HepG2 (cell line): ENCODE measurements around the gene NUTF2. TPM values are rescaled to one million over a fixed set of nuclear protein-coding genes. Genes with fewer than 3 reads are reported as not detected.
A peak's percentile ranks its signal among the peaks of the same experiment; 100 is the strongest.

Experiments used
- ARID2 ChIP-seq: sonication (generic); formaldehyde crosslinking; IDR thresholded peaks from 2 replicates; pipeline ENCODE4 v1.8.1; 2022; ENCODE audit warnings: mild to moderate bottlenecking, missing genetic modification reagents, borderline replicate concordance
- HNRNPH1 ChIP-seq: fragments of 200-400 bp; formaldehyde crosslinking; optimal IDR thresholded peaks from 2 replicates; pipeline ENCODE3; 2017; ENCODE audit warnings: mild to moderate bottlenecking, low read depth, low read length
- HNRNPK ChIP-seq: fragments of 200-400 bp; formaldehyde crosslinking; IDR thresholded peaks from 2 replicates; pipeline ENCODE4 v1.6.1; 2018; ENCODE audit warnings: low read length, low read depth, moderate library complexity, mild to moderate bottlenecking; ENCODE audit not compliant: poor library complexity, severe bottlenecking
- HOXA5 ChIP-seq: sonication (generic); formaldehyde crosslinking; IDR thresholded peaks from 2 replicates; pipeline ENCODE4 v1.4.0; 2020; ENCODE audit warnings: missing genetic modification reagents
- IKZF4 ChIP-seq: sonication (generic); formaldehyde crosslinking; IDR thresholded peaks from 2 replicates; pipeline ENCODE4 v1.5.1; 2020; ENCODE audit warnings: borderline replicate concordance, mild to moderate bottlenecking, low read depth, missing genetic modification reagents; ENCODE audit errors: not compliant biosample characterization
- JDP2 ChIP-seq: sonication (generic); formaldehyde crosslinking; IDR thresholded peaks from 2 replicates; pipeline ENCODE4 v1.8.1; 2022; ENCODE audit warnings: missing genetic modification reagents, borderline replicate concordance
- KAT8 ChIP-seq: IDR thresholded peaks from 2 replicates; pipeline ENCODE4 v1.6.1; 2016; ENCODE audit warnings: missing genetic modification reagents, missing compliant biosample characterization
- KMT2B ChIP-seq: IDR thresholded peaks from 2 replicates; pipeline ENCODE4 v1.6.1; 2016; ENCODE audit warnings: missing genetic modification reagents, missing compliant biosample characterization
- MTA3 ChIP-seq: sonication (generic); formaldehyde crosslinking; IDR thresholded peaks from 2 replicates; pipeline ENCODE4 v1.4.0; 2020; ENCODE audit warnings: missing genetic modification reagents
- NFE2 ChIP-seq: sonication (generic); formaldehyde crosslinking; IDR thresholded peaks from 2 replicates; pipeline ENCODE4 v1.4.0; 2020; ENCODE audit warnings: missing genetic modification reagents
- PAX8 ChIP-seq: sonication (generic); formaldehyde crosslinking; IDR thresholded peaks from 2 replicates; pipeline ENCODE4 v1.8.0; 2022; ENCODE audit warnings: mild to moderate bottlenecking, missing genetic modification reagents, borderline replicate concordance
- PCBP2 ChIP-seq: fragments of 200-400 bp; formaldehyde crosslinking; optimal IDR thresholded peaks from 2 replicates; pipeline ENCODE3; 2018; ENCODE audit warnings: low read length, low read depth; ENCODE audit not compliant: poor library complexity, severe bottlenecking
- SP5 ChIP-seq: IDR thresholded peaks from 2 replicates; pipeline ENCODE4 v1.6.1; 2016; ENCODE audit warnings: low read depth, borderline replicate concordance
- ZFP36 ChIP-seq: fragments of 150-350 bp; IDR thresholded peaks from 2 replicates; pipeline ENCODE4 v1.6.1; 2018; ENCODE audit warnings: borderline replicate concordance, low read length, low read depth; ENCODE audit not compliant: partially characterized antibody
- ZFY ChIP-seq: sonication (generic); formaldehyde crosslinking; IDR thresholded peaks from 2 replicates; pipeline ENCODE4 v1.4.0; 2020; ENCODE audit warnings: missing genetic modification reagents
- ZNF124 ChIP-seq: sonication (generic); formaldehyde crosslinking; IDR thresholded peaks from 2 replicates; pipeline ENCODE4 v1.4.0; 2020; ENCODE audit warnings: missing genetic modification reagents
- ZNF256 ChIP-seq: sonication (generic); formaldehyde crosslinking; conservative IDR thresholded peaks from 2 replicates; pipeline ENCODE4 v1.4.0; 2020; ENCODE audit warnings: missing genetic modification reagents
- ZNF430 ChIP-seq: sonication (generic); formaldehyde crosslinking; IDR thresholded peaks from 2 replicates; pipeline ENCODE4 v1.9.0; 2021; ENCODE audit warnings: mild to moderate bottlenecking, missing genetic modification reagents
- ZNF501 ChIP-seq: sonication (generic); formaldehyde crosslinking; IDR thresholded peaks from 2 replicates; pipeline ENCODE4 v1.5.1; 2020; ENCODE audit warnings: mild to moderate bottlenecking, moderate library complexity, missing genetic modification reagents
- ZNF510 ChIP-seq: sonication (generic); formaldehyde crosslinking; IDR thresholded peaks from 2 replicates; pipeline ENCODE4 v1.4.0; 2020; ENCODE audit warnings: low read depth, mild to moderate bottlenecking, missing genetic modification reagents
- ZNF530 ChIP-seq: sonication (generic); formaldehyde crosslinking; IDR thresholded peaks from 2 replicates; pipeline ENCODE4 v1.5.0; 2020; ENCODE audit warnings: low read depth, mild to moderate bottlenecking, missing genetic modification reagents
- ZNF552 ChIP-seq: sonication (generic); formaldehyde crosslinking; IDR thresholded peaks from 2 replicates; pipeline ENCODE4 v1.9.0; 2022; ENCODE audit warnings: missing genetic modification reagents, mild to moderate bottlenecking, borderline replicate concordance
- ZNF558 ChIP-seq: sonication (generic); formaldehyde crosslinking; IDR thresholded peaks from 2 replicates; pipeline ENCODE4 v1.9.0; 2022; ENCODE audit warnings: mild to moderate bottlenecking, missing genetic modification reagents, borderline replicate concordance
- ZNF646 ChIP-seq: sonication (generic); formaldehyde crosslinking; IDR thresholded peaks from 2 replicates; pipeline ENCODE4 v1.9.0; 2021; ENCODE audit warnings: mild to moderate bottlenecking, missing genetic modification reagents
- ZNF737 ChIP-seq: sonication (generic); formaldehyde crosslinking; IDR thresholded peaks from 2 replicates; pipeline ENCODE4 v1.5.0; 2020; ENCODE audit warnings: missing genetic modification reagents, mild to moderate bottlenecking, borderline replicate concordance
- polyA plus RNA-seq, 8 experiments: library from polyadenylated mRNA; depleted of rRNA in 3 of 8; stranded (reverse) in 7 of 8; unstranded in 1 of 8; fragments of >200 nt; fragmentation: Illumina TruSeq in 4 of 8; extraction: Trizol in 4 of 8; gene quantifications; 2 replicates each; pipeline versions ENCODE4 v1.2.1 to v1.2.3, GENCODE V29; 2011 to 2016; ENCODE audit warnings: low read depth in 4 of 8, missing spikeins in 1 of 8, mixed read lengths in 1 of 8; ENCODE audit not compliant: insufficient read depth in 1 of 8
- total RNA-seq, 5 experiments: library from RNA; depleted of rRNA; stranded (reverse); fragments of >200 nt; fragmentation: Illumina TruSeq; extraction: Trizol; gene quantifications; 2 replicates each; pipeline ENCODE4 v1.2.3, GENCODE V29; 2016; ENCODE audit warnings: low read depth in 1 of 5

The NUTF2 gene
- total and polyA plus RNA-seq, 2 of the 13 experiments (the other 11 are each of a cell fraction or from before 2014, with no cell fraction given), result 168 to 214 TPM

- no peak; the same call in 1 of the 2 replicates for TF ChIP-seq ZNF646 (CRISPR knock-in tag)
- TF ChIP-seq ZNF737, result 0 out of 2 replicates have a peak, but pooled peaks have one; percentile 38
- TF ChIP-seq ZNF510 (CRISPR knock-in tag), result peak; percentile 92
- no peak for TF ChIP-seq ZNF124 (CRISPR knock-in tag)
- TF ChIP-seq ZFP36, result no peak
- TF ChIP-seq HNRNPK, result no peak
- TF ChIP-seq HNRNPH1, result no peak
- TF ChIP-seq JDP2 (CRISPR knock-in tag), result no peak
- TF ChIP-seq KAT8 (CRISPR knock-in tag), result peak; percentile 93
- TF ChIP-seq ZFY (CRISPR knock-in tag), result peak; percentile 92
- TF ChIP-seq ARID2, result peak; percentile 98
- peak; percentile 89 for TF ChIP-seq KMT2B (CRISPR knock-in tag)
- no peak for TF ChIP-seq PAX8
- TF ChIP-seq IKZF4 (CRISPR knock-in tag), result no peak
- peak; percentile 93 for TF ChIP-seq ZNF501
- peak; percentile 80; the same call in 1 of the 2 replicates for TF ChIP-seq ZNF256 (CRISPR knock-in tag)
- no peak; the same call in 1 of the 2 replicates for TF ChIP-seq NFE2 (CRISPR knock-in tag)
- no peak for TF ChIP-seq MTA3 (CRISPR knock-in tag)
- no peak for TF ChIP-seq ZNF530 (CRISPR knock-in tag)
- peak; percentile 53; the same call in 1 of the 2 replicates for TF ChIP-seq SP5 (CRISPR knock-in tag)
- peak; percentile 92; the same call in 1 of the 2 replicates for TF ChIP-seq ZNF430
- TF ChIP-seq ZNF552, result no peak
- TF ChIP-seq PCBP2, result no peak
- peak; percentile 92 for TF ChIP-seq HOXA5 (CRISPR knock-in tag)
- no peak; the same call in 1 of the 2 replicates for TF ChIP-seq ZNF558
These were observed 13.1 kb upstream of the NUTF2 start (continued) for GRCh38 chr16:67833415-67834241.
